Liver (tissue), 9 donors: ENCODE data around the gene ACKR4. TPM values are rescaled to one million over a fixed set of nuclear protein-coding genes. Genes with fewer than 3 reads are reported as not detected.

ENCODE experiments used
- DNase-seq: peaks from one replicate; pipeline ENCODE4 v3.0.0-alpha.2; 2017; ENCODE audit warnings: low spot score
- H3K27ac ChIP-seq, 2 donors: one replicate each; pipeline ENCODE4 v1.7.0; 2013; ENCODE audit warnings: inconsistent platforms in 2 of 2, low read length in 2 of 2, control low read depth in 1 of 2, low read depth in 1 of 2, mild to moderate bottlenecking in 1 of 2
- H3K27me3 ChIP-seq, 4 donors: one replicate each; pipeline versions ENCODE4 v1.6.1 to v1.7.0; 2013; ENCODE audit warnings: low read length in 3 of 4, inconsistent platforms in 1 of 4, mild to moderate bottlenecking in 1 of 4, moderate library complexity in 1 of 4; ENCODE audit not compliant: control insufficient read depth in 4 of 4, insufficient read depth in 4 of 4
- H3K36me3 ChIP-seq, 4 donors: one replicate each; pipeline versions ENCODE4 v1.6.1 to v1.7.0; 2013; ENCODE audit warnings: low read length in 3 of 4, mild to moderate bottlenecking in 3 of 4, low read depth in 1 of 4, moderate library complexity in 1 of 4; ENCODE audit not compliant: control insufficient read depth in 4 of 4, insufficient read depth in 3 of 4
- H3K4me1 ChIP-seq, 4 donors: one replicate each; pipeline versions ENCODE4 v1.6.1 to v1.7.0; 2013; ENCODE audit warnings: low read length in 3 of 4, mild to moderate bottlenecking in 3 of 4, moderate library complexity in 1 of 4; ENCODE audit not compliant: control insufficient read depth in 4 of 4, insufficient read depth in 4 of 4
- H3K4me3 ChIP-seq, 3 donors: one replicate each; pipeline versions ENCODE4 v1.6.1 to v1.7.0; 2013; ENCODE audit warnings: low read length in 3 of 3, control low read depth in 1 of 3, low read depth in 1 of 3, mild to moderate bottlenecking in 1 of 3
- H3K9ac ChIP-seq, 2 donors: one replicate each; pipeline ENCODE4 v1.7.0; 2013; ENCODE audit warnings: low read length in 2 of 2, mild to moderate bottlenecking in 2 of 2, moderate library complexity in 2 of 2, control low read depth in 1 of 2, low read depth in 1 of 2
- H3K9me3 ChIP-seq, 4 donors: one replicate each; pipeline versions ENCODE4 v1.6.1 to v1.7.0; 2013; ENCODE audit warnings: low read length in 3 of 4; ENCODE audit not compliant: control insufficient read depth in 4 of 4
- EGR1 ChIP-seq, 2 donors: IDR thresholded peaks; 2 replicates each; pipeline ENCODE4 v1.6.1; 2016 to 2018; ENCODE audit warnings: antibody characterized with exemption in 2 of 2, low read depth in 2 of 2
- FOXA2 ChIP-seq: IDR thresholded peaks from 2 replicates; pipeline ENCODE4 v1.6.1; 2016; ENCODE audit warnings: antibody characterized with exemption
- GABPA ChIP-seq, 2 donors: IDR thresholded peaks in 1 of 2; conservative IDR thresholded peaks in 1 of 2; 2 replicates each; pipeline ENCODE4 v1.6.1; 2016; ENCODE audit warnings: antibody characterized with exemption in 2 of 2, mild to moderate bottlenecking in 1 of 2, moderate library complexity in 1 of 2
- HNF4A ChIP-seq, 2 donors: conservative IDR thresholded peaks; 2 replicates each; pipeline ENCODE4 v1.6.1; 2016; ENCODE audit warnings: antibody characterized with exemption in 2 of 2, mild to moderate bottlenecking in 2 of 2
- HNF4G ChIP-seq: IDR thresholded peaks from 2 replicates; pipeline ENCODE4 v1.6.1; 2016; ENCODE audit warnings: antibody characterized with exemption
- JUND ChIP-seq, 2 donors: IDR thresholded peaks; 2 replicates each; pipeline ENCODE4 v1.6.1; 2016; ENCODE audit warnings: antibody characterized with exemption in 2 of 2
- MAX ChIP-seq: IDR thresholded peaks from 2 replicates; pipeline ENCODE4 v1.6.1; 2016; ENCODE audit warnings: antibody characterized with exemption
- RAD21 ChIP-seq, 2 donors: IDR thresholded peaks; 2 replicates each; pipeline ENCODE4 v1.6.1; 2016; ENCODE audit warnings: antibody characterized with exemption in 2 of 2, mild to moderate bottlenecking in 2 of 2
- REST ChIP-seq: IDR thresholded peaks from 2 replicates; pipeline ENCODE4 v1.6.1; 2016; ENCODE audit warnings: antibody characterized with exemption, mild to moderate bottlenecking
- RXRA ChIP-seq, 2 donors: IDR thresholded peaks; 2 replicates each; pipeline ENCODE4 v1.6.1; 2017 to 2018; ENCODE audit warnings: antibody characterized with exemption in 2 of 2, mild to moderate bottlenecking in 1 of 2
- TAF1 ChIP-seq: conservative IDR thresholded peaks from 2 replicates; pipeline ENCODE4 v1.6.1; 2016; ENCODE audit warnings: antibody characterized with exemption, mild to moderate bottlenecking
- YY1 ChIP-seq: IDR thresholded peaks from 2 replicates; pipeline ENCODE4 v1.6.1; 2016; ENCODE audit warnings: antibody characterized with exemption, mild to moderate bottlenecking
- WGBS: extraction: QIAGEN DNeasy Blood & Tissue Kit; methylation state at CpG from one replicate; pipeline ENCODE4 v1.1.7; 2013; 5-methylcytosine and 5-hydroxymethylcytosine counted together
- polyA plus RNA-seq, 2 donors: library from polyadenylated mRNA; stranded (reverse) in 1 of 2; unstranded in 1 of 2; fragments of 200-250 nt in 1 of 2; fragments of >200 nt in 1 of 2; fragmentation: Nextera tagmentation in 1 of 2; extraction: Ambion mirVana in 1 of 2; gene quantifications; one replicate each; pipeline versions ENCODE4 v1.2.1 to v1.2.3, GENCODE V29; 2013 to 2015
- total RNA-seq, 2 donors: library from RNA; depleted of rRNA; stranded (reverse); fragments of >200 nt; gene quantifications; one replicate each; pipeline ENCODE4 v1.2.3, GENCODE V29; 2014
- TF ChIP-seq, protein P1 (sequence below): IDR thresholded peaks from 2 replicates; pipeline ENCODE4 v1.6.1; 2016; ENCODE audit warnings: antibody characterized with exemption
- TF ChIP-seq, protein P2 (sequence below): fragments of 150-350 bp; IDR thresholded peaks from 2 replicates; pipeline ENCODE4 v1.5.1; 2017; ENCODE audit warnings: improper control_type of control experiment, low read depth, low read length; ENCODE audit not compliant: missing input control
- TF ChIP-seq, protein P3 (sequence below): IDR thresholded peaks from 2 replicates; pipeline ENCODE4 v1.6.1; 2016; ENCODE audit warnings: antibody characterized with exemption
- donor health status: healthy.
- donor health status: healthy.
- donor health status: healthy.
- donor health status: healthy.
- donor health status: healthy.

Gene ACKR4
- total and polyA plus RNA-seq, 4 donors, result 0.21 to 0.71 (median 0.31) TPM

DNA sequence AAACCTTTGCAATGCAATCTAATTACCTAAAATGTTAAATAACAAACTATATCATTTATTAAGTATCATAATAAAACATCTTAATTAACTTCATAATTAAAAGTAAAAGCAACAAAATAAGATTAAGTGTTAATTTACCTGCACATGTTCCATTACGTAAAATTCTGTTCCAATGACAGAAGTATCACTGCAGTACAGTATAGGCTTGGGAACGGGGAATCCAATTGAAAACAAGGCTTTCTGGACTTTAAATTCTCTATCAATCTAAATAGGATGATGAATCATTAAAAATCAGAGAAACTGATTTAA is 45.4 kb downstream of the ACKR4 start:
- WGBS, result 59% methylated on average over 2 of the region's 2 CpGs
- Histone ChIP-seq H3K27me3 (no peaks in the 10 kb centered on the region), H3K4me1 (no peaks in the 10 kb centered on the region), H3K27ac (no peak overlapping the region), H3K9me3 (no peaks in the 10 kb centered on the region), H3K9ac (no peak overlapping the region), H3K36me3 (peaks cover 1 to 36% (median 23%) of the 10 kb centered on the region in 4 donors), H3K4me3 (no peak overlapping the region)
- TF ChIP-seq TAF1, result no peak
- TF ChIP-seq YY1, result no peak
- TF ChIP-seq MAX, result no peak
- TF ChIP-seq REST, result no peak
- no peak for TF ChIP-seq GABPA (IDR thresholded peaks at IDR 0.05 in 1 of 2, conservative IDR thresholded peaks at IDR 0.05 in 1 of 2)
- no peak for TF ChIP-seq HNF4G
- no peak for TF ChIP-seq RXRA (IDR thresholded peaks at IDR 0.05)
- no peak for TF ChIP-seq HNF4A (conservative IDR thresholded peaks at IDR 0.05)
- TF ChIP-seq, protein P1, sequence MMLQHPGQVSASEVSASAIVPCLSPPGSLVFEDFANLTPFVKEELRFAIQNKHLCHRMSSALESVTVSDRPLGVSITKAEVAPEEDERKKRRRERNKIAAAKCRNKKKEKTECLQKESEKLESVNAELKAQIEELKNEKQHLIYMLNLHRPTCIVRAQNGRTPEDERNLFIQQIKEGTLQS, result no peak
- no peak for TF ChIP-seq FOXA2
- TF ChIP-seq JUND (IDR thresholded peaks at IDR 0.05), result no peak
- TF ChIP-seq, protein P2, sequence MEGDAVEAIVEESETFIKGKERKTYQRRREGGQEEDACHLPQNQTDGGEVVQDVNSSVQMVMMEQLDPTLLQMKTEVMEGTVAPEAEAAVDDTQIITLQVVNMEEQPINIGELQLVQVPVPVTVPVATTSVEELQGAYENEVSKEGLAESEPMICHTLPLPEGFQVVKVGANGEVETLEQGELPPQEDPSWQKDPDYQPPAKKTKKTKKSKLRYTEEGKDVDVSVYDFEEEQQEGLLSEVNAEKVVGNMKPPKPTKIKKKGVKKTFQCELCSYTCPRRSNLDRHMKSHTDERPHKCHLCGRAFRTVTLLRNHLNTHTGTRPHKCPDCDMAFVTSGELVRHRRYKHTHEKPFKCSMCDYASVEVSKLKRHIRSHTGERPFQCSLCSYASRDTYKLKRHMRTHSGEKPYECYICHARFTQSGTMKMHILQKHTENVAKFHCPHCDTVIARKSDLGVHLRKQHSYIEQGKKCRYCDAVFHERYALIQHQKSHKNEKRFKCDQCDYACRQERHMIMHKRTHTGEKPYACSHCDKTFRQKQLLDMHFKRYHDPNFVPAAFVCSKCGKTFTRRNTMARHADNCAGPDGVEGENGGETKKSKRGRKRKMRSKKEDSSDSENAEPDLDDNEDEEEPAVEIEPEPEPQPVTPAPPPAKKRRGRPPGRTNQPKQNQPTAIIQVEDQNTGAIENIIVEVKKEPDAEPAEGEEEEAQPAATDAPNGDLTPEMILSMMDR, result no peak
- no peak for TF ChIP-seq RAD21 (IDR thresholded peaks at IDR 0.05)
- DNase-seq, result no peak

- H3K27ac ChIP-seq, result no peak overlapping the region
- no peak for DNase-seq
- WGBS, result 71% methylated on average over 2 of the region's 2 CpGs
- H3K4me1 ChIP-seq, result no peaks in the 10 kb centered on the region
- H3K27me3 ChIP-seq, result no peaks in the 10 kb centered on the region
- no peak overlapping the region for H3K9ac ChIP-seq
- TF ChIP-seq RAD21 (IDR thresholded peaks at IDR 0.05), result no peak
- TF ChIP-seq, protein P3, sequence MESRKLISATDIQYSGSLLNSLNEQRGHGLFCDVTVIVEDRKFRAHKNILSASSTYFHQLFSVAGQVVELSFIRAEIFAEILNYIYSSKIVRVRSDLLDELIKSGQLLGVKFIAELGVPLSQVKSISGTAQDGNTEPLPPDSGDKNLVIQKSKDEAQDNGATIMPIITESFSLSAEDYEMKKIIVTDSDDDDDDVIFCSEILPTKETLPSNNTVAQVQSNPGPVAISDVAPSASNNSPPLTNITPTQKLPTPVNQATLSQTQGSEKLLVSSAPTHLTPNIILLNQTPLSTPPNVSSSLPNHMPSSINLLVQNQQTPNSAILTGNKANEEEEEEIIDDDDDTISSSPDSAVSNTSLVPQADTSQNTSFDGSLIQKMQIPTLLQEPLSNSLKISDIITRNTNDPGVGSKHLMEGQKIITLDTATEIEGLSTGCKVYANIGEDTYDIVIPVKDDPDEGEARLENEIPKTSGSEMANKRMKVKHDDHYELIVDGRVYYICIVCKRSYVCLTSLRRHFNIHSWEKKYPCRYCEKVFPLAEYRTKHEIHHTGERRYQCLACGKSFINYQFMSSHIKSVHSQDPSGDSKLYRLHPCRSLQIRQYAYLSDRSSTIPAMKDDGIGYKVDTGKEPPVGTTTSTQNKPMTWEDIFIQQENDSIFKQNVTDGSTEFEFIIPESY, result no peak
- TF ChIP-seq, protein P2, result no peak
- TF ChIP-seq JUND (IDR thresholded peaks at IDR 0.05), result no peak
- no peak for TF ChIP-seq MAX
- no peak for TF ChIP-seq REST
- TF ChIP-seq EGR1 (IDR thresholded peaks at IDR 0.05; ENCODE audit: low read depth in 2 of 2), result no peak
- TF ChIP-seq FOXA2, result no peak
- no peak overlapping the region for H3K4me3 ChIP-seq
- peaks cover 1 to 29% (median 18%) of the 10 kb centered on the region in 4 donors for H3K36me3 ChIP-seq
- H3K9me3 ChIP-seq, result no peaks in the 10 kb centered on the region
Measured at GRCh38 chr3:132643366-132643765, 46.3 kb downstream of the ACKR4 start.
